Occipital lobe (tissue), 2 donors: ENCODE results near the gene FGD3. TPM values are rescaled to one million over a fixed set of nuclear protein-coding genes. Genes with fewer than 3 reads are reported as not detected.

Experiments used
- DNase-seq: peaks from one replicate; lab custom pipeline; 2025; lab: John Stamatoyannopoulos, UW
- total RNA-seq: library from RNA; depleted of rRNA; stranded (reverse); fragments of >200 nt; gene quantifications from one replicate; pipeline ENCODE4 v1.2.3, GENCODE V29; 2014

FGD3 gene
- total RNA-seq, 1 donor from 2014 or later: 14.2 TPM

DNA sequence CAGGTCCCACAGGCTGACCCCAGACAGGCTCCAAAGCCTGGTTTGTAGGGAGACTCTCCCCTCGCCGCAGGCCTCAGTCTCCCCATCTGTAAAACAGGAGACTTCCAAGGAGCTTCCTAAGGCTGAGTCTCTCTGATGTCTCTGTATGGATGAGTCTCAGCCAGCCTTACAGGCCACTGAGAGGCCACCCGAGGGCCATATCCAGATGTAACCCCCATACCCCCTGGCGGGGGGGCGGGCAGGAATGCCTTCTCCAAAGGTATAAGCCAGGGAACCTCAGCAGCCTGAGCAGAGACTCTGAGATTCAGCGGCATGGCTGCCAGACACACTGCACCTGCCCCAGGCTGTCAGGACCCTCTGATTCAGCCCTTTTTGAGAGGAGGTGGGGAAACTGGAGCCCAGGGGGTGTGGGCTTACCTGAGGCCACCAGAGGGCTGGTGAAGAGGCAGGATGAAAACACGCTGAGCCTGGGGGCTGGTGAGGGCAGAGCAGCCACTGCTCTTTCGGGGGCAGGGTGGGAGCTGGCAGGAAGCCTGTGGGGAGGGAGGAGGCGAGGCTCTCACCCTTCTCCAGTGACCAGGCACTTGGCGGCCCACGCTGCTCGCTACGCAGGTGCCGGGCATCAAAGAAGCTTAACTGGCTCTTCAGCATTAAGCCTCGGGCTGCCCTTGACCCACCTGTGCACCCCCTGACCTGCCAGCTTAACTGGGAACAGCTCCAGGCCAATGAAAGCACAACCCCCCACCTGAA is 105.6 kb downstream of the FGD3 start:
- DNase-seq: no peak

DNA sequence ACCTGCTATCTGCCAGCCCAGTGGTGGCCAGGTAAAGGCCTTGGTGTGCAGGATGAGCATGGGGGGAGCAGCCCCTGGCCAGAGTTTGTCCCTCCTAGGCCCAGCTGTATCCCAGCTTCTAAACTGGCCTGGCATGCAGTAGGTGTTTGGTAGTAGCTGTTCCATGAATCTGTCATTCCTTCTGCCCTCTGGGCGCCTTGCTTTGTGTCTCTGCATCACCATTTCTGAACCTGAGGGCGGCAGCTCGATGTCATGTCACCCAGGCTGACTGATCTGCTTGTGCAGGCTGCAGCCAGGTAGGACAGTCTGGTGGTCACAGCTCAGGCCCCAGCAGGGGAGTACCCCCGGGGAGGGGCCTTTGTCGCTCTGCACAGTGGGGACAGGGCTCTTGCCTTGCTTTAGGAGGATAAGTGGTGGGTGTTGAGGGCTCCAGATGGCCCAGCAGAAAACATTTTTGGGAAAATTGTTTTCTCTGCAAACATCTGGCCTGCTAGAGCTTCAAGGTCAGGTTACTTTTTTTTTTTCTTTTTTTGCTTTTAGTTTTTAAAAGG is 106.5 kb downstream of the FGD3 start:
- no peak for DNase-seq

DNA sequence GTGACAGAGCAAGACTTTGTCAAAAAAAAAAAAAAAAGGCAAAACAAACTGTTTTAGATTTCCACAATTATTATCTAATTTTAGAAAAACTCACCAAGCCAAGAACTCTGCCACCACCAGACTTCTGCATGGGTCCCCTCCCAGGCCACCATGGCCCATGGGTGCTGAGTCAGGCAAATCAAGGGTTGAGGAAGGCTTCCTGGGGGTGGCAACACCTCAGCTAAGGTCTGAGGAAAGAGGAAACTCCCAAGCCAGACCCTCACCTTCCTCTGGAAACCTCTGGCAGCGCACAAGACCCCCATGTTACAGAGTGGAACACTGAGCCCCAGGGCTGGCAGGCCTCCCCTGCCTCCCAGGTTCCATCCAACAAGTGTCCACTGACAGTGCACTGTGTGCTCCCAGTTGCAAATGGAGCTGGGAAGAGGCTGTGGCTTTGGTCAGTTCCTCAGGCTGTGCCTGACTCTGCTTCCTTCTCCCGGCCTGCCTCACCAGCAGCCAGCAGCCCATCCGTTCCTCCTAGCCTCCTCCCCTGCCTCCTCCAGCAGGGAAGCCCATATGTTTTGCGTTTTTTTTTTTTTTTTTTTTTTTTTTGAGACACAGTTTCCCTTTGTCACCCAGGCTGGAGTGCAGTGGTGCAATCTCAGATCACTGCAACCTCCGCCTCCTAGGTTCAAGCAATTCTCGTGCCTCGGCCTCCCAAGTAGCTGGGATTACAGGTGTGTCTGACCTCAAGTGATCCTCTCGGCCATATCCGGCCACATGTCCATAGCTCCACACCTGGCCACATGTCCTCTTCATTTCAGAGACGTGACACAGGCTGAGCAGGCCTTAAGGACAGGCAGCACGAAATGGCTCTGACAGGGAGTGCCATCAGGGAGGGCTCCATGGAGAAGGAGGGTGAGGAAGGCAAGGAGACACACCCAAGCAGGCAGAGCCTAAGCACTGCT is 107.7 kb downstream of the FGD3 start:
- no peak for DNase-seq

DNA sequence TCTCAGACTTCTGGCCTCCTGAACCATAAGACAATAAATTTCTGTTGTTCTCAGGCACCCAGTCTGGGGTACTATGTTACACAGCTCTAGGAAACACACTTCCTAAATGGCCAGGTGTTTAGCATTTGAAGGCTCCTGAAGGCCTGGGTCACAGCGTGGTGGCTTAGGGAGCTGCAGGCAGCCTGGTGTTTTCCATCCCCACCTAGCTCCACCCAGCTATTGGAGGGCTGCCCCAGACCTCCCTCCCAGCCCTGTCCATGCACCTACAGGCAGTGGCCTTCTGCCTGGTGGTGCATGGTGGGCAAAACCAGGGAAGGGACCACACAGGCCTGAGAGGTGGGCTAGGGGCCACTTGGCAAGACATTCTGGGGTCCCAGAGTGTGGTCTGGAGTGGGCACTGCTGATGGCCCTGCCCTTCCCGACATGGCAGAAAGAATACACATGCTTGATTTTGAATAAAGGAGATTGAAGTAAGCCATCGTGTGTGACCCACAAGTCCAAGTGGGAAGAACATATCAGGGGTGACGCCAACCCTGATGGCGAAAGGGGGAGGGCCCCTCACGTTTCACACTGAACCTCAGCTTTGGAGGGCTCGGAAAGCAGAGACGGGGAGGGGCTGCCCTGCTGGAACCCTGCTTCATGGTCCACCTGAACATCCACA is 109.8 kb downstream of the FGD3 start:
- DNase-seq: no peak

DNA sequence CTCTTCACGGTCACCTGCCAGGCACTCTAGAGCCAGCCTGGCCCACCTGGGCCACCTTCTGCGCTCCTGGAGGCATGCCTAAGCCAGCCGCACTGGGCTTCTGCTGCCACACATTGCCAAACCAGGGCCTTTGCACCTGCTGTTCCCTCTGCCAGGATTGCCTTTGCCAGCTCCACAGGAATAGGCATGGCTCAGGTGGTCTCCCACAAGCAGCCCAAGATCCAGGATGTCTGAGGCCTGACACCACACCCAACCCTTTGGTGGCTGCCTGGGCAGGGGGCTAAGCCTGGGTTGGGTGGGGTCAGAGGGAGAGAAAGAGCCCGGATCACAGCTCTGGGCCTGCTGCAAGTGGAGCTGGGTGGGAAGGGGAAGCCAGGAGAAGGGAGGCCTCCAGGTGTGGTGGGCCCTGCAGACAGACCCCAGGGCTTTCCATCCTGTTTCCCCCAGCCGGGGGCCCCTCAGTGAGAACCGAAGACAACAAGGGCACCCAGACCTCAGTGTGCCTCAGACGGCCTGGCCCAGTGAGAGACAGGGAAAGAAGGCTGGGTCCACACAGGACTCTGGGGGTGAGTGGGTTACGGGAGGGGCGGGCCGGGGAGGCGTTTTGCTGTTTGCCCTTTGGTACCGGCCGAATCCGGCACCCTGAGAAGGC is 110.5 kb downstream of the FGD3 start:
- no peak for DNase-seq

DNA sequence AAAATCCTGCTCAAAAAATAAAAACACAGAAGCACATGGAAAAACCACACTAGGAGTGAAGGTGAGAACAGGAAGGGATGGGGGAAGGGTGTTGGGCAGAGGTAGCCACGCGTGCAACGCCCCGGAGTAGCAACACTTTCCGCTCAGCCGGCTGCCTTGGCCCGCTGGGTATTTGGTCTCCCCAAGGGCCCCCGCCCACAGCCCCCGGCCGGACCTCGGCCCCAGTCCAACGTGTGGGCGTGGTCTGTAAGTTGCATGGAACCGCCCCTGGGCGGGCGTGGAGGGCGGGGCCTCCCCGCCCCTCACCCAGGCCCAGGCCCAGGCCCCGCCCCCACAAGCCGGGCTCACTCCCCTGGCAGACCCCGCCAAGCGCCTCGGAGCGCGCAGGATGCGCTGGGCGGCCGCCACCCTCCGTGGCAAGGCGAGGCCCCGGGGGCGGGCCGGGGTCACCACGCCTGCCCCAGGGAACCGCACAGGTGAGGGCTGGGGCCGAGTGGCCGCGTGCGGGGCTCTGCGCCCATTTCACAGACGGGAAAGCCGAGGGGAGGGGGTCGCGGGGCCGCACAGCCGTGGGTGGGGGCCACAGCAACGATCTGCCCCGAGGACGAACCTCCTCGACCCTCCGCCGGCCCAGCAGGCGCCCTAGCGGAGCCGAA is 111.2 kb downstream of the FGD3 start, which contains the start of gene SUSD3:
Gene SUSD3 (plus strand): TSS at position 347 of the 656 bp plus-strand sequence. CDS start 42 bp downstream, at position 389.
- no peak for DNase-seq

DNA sequence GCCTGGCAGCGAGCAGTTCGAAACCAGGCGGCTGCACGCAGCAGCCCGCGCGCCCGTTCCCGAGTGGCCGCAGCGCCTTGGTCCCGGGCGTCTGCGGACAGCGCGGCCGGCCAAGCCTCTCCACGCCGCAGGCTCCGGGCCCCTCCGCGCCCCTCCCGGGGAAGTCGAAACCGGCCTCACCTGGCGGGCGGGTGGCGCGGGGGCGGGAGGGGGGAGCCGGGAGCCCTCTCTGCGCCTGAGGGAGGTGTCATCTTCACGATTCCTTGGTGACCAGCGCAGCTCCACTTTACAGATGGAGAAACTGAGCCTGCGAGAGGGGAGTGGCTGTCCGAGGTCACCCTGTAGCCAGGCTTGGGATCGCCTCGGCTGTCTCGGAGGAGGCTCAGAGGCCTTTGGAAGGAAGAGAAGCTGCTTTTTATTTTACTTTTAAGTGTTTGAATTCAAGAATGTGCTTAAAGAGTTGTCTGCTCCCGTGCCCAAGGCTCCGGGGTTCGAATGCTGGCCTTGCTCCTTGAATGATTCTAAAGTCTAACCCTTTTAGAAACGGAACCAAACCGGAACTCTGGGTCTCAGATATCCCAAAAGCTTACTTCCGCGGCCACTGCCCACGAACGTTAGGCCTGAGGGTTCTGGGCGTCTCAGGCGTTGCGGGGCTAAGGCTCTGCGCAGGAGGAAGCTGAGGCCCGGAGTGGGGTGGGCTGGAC is 111.8 kb downstream of the FGD3 start:
- DNase-seq: no peak

DNA sequence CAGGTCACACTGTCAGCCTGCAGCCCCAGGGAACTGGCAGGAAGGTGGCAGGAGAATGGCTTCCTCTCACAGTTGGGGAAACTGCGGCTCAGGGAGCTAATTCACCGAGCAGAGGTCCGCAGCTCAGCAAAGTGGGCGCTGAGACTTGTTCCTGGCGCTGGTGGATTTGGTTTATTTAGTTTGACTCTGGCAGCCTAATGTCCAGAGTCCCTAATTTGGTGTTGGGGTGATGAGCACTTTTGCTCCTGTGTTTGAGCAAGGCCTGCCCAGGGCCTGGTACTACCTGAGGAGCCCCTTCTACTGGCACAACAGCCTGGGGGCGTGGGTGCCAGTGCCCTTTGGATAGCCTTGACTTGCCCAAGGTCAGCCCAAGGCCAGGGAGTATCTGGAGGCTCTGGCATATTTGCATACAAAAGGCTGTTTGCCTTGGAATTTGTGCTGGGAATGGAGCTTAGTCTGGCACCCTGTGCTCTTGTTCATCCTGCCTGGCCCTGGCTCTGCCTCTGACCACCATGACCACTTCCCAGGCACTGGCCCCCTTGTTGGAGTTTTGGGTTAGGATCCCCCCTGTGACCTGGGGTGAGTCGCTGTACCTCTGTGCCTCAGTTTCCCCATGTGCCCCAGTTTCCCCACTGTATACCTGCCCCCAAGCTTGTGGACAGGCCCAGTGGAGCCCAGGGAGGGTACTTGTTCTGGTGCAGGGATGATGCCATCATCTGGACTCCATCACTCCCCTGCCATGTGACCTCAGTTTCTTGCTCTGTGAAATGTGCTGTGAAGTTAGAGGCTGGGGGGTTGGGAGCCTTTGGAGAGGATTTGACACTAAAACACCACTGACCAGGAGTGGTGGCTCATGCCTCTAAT is 112.6 kb downstream of the FGD3 start:
- no peak for DNase-seq

DNA sequence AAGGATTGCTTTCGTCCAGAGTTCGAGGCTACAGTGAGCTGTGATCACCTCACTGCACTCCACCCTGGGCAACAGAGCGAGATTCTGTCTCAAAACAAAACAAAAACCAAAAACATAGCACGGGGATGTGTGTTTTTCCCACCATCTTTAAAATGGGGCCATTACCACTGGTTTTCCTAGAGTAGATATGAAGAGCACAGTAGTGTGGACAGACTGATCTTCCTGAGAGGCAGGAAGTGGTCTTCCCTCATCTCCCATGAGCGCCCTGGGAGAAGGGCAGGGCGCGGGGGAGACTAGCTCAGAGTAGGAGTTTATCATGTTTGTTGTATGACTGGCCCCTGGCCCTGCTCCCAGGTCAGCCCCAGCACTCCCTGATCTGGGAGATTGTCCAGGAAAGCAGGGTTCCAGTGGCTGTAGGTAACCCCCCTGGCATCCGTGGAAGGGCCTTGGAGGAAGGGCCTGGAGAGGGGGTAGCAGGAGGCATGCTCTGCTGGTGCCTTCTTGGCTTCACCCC is 113.5 kb downstream of the FGD3 start:
- no peak for DNase-seq

DNA sequence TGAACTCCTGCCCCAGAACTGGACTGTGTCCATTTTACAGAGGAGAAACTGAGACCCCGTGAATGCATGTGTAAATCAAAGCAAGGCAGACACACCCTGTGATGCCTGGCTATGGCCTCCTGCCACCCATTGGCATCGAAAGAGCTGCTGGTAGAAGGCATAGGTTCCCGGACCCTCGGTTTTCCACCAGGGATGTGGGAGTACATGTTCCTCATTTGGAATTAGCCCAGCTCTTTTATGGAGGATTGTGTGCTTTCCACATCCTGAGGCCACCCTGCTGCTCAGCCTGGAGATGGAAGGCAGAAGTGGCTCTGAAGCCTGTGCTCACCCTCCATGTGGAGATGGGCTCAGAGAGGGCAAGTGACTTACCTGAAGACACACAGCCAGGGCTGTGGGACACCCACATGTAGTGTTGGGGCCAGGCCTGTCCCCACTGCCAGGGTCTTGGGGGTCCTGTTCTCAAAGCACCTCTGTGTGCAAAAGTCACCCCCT is 114.0 kb downstream of the FGD3 start:
- no peak for DNase-seq

DNA sequence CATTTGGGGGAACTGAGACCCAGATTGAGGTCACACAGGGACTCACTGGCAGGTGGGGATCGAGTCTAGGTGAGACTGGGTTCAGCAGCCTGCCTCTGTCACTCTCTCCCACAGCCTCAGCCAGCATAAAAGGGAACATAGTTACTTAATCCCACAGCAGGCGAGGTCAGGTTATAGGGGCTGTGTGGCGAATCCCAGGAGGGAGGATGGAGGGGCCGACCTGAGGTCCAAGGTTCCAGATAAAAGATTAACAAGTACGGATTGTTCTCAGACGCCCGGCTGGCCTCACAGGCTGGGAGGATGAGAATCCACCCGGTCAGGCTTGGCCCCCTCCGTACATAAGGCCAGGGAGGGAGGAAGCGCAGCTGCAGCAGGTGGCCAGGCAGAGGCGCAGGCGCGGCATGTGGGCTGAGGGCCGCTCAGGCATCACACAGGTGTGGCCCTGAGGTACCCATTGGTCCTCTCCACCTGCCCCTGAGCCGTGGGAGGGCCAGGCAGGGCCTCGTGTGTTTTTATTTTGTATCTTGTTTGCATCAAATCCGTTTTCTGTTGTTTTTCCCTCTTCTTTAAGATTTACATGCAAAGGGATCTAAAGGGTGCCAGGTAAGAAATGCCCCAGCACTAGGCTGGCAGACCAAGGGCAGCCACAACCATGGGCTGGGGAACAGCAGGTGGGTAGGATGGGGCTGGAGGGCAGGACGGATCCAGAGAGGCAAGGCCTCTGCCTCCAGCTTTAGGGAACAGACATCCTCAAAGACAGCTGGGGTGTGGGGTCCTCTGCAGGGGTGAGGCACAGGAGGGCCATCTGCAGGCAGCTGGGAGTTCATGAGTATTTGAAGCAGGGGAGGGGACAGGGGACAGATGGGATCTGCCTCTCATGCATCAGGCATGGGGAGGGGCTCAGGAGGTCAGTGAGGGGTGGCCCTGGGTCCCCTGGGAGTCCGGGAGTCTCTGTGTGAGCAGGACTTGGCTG is 114.8 kb downstream of the FGD3 start:
- no peak for DNase-seq

DNA sequence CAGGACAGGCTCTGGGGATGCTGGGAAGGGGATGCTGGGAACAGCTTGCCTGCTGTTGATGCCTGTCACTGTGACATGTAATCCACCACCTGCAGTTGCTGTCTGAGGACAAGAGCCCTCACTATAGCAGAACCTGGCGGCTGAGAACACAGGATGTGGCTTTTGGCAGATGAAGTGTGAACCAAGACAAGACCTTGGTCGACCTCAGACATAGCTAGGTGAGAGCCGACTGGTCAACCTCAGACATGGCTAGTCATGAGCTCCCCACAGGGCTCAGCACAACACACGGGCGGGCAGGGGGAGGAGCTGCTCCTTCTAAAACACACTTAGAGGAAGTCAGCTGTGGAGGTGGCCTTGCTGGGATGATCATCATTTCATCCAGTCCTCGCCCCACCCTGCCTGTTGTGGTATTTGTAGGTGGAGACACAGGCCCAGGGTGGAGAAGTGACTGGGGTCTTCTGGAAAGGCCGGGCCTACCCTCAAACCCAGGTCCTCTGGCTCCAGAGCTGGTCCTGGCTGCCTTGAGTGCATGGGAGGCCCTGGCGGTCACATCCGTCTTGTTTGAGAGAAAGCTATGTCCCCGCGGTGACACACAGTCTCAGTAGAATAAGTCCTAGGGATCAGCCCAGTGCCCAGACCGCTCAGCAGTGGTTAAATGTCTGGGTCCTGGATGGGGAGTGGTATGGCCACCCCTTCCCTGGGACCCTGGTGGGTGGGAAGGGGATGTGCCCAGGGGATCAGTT is 117.2 kb downstream of the FGD3 start:
- DNase-seq: no peak

DNA sequence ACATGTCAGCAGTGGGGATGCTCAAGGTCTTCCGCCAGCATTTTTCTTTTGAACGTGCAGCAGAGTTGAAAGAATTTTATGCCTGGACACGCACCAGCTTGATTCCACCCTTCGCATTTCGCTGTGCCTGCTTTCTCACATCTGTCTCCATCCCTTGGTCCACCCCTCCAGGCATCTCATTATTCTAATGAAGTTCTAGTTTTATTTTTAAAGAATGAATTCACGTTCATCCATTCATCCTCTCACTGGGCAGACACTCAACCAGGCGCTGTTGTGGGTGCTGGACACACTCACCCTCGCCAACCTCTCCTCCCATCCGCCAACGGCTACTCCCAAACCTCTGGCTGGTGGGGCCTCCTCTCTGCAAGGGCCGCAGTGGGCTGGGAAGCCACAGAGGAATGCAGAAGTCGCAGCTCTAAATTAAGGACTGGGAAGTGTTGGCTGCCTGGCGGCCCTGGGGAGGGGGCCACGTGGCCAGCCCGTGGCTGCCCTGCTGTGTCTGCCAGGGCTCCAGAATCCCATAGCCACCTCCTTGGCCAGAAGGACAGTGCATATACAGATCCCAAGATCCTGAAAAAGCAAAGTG is 117.9 kb downstream of the FGD3 start:
- DNase-seq: no peak

DNA sequence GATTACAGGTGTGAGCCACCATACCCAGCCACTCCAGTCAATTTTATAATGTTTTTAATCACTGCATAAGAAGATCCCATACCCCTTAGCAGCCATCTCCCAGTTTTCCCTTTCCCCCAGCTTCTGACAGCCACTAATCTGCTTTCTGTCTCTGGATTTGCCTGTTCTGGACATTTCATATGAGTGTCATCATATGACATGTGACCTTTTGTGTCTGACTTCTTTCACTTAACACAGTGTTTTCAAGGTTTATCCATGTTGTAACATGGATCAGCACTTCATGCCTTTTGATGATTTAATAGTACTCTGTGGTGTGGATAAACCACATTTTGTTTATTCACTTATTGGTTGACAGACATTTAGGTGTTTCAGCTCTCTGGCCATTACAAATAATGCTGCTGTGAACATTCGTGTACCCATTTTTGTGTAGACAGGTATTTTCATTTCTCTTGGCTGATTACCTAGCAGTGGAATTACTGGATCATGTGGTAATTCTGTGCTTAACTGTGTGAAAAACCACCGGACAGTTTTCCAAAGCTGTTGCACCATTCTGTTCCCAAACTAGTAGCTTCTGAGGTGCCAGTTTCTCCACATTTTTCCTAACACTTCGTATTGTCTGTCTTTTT is 119.8 kb downstream of the FGD3 start:
- DNase-seq: no peak

DNA sequence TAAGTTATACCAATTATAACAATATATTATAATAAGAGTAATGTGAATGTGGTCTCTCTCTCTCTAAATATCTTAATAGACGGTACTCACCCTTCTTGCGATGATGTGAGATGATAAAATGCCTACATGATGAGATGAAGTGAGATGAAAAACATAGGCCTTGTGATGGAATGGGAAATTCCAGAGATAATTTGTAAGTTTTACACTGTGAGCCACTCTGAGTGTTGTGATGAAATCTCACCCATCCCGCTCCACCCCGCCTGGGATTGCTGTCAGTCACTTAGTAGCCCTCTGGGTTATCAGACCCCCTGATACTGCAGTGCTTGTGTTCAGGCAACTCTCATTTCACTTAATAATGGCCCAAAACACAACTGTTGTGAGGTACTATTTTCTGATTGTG is 121.6 kb downstream of the FGD3 start:
- no peak for DNase-seq

DNA sequence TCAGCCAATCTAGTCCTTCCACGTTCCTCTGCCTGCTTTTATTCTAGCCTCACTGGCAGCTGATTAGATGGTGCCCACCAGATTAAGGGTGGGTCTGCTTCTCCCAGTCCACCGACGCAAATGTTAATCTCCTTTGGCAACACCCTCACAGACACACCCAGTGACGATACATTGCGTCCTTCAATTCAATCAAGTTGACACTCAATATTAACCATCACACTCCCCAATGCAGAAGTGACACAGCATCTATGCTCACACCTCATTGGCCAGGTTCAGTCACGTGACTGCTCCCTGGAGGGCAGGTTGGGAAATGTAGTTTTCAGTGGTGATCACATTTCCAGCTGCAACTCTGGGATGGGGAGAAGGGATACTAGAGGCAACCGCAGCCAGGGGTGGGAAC is 124.1 kb downstream of the FGD3 start:
- no peak for DNase-seq
